ENCODE data around the gene NRG2. TPM values are rescaled to one million over a fixed set of nuclear protein-coding genes. Genes with fewer than 3 reads are reported as not detected.

Gene NRG2
- total and polyA plus RNA-seq, 7 experiments from 2014 or later, result 0.05 to 0.22 (median 0.12) TPM; not detected in 3

DNA sequence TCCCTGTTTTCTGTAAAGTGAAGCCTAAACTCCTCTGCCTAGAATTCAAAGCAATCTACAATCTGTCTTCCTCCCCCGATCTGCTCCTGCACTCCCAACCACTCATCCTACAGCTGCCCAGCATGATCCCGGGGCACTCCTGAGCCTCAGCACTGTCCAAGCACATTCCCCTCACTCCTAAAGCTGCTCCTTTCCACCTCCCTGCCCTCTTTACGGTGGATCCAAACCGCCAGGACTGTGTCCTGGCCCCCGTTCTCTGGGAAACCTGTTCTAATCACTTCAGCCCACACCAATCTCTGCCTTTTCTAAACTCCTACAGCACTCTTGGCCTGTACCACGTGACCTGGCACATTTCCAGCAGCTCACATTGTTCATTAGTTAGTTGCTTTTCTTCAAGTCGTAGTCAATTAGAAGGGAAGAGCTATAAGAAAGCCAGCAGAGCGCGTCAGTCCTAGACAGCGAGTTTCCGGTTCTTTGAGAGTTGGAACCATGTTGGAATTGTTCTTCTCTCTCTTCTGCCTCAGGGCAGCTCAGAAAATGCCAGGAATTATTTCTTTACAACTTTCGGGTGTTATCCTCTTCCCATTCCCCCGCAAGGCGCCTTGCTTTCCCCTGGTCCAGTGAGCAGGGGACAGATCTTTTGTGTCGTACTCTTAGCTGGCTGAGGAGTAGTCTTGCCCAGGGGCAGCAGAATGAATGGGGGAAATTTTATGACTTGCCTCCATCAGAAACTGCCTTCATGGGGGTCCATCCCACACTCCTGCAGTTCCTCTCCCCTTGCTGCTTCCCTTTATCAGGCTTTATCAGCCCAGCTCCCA is 60.7 kb downstream of the NRG2 start:
- POLR2A ChIA-PET, result no interaction called here
- Mint-ChIP-seq H3K27me3 (peaks cover 28 to 51% (median 33%) of the 10 kb centered on the region in 5 donors), H3K27ac (no peak overlapping the region), H3K4me1 (peaks cover 0 to 7% (median 0%) of the 10 kb centered on the region in 7 donors), H3K9me3 (peaks cover 0 to 2% (median 0%) of the 10 kb centered on the region in 11 donors), H3K36me3 (no peaks in the 10 kb centered on the region), H3K4me3 (no peak overlapping the region)
- Histone ChIP-seq H3K4me3 (ENCODE audit: low read length) (no peak overlapping the region), H3K36me3 (ENCODE audit: control insufficient read depth in 2 of 3, insufficient read depth in 3 of 3, low read length in 3 of 3) (no peaks in the 10 kb centered on the region), H3K4me1 (ENCODE audit: control insufficient read depth in 2 of 2, insufficient read depth in 2 of 2, low read length in 2 of 2) (no peaks in the 10 kb centered on the region), H3K9me3 (ENCODE audit: control insufficient read depth in 2 of 3, low read length in 3 of 3) (no peaks in the 10 kb centered on the region), H3K27me3 (ENCODE audit: control insufficient read depth in 2 of 2, insufficient read depth in 2 of 2, low read length in 2 of 2) (no peaks in the 10 kb centered on the region), H3K27ac (ENCODE audit: low read depth, low read length) (no peak overlapping the region)
- ATAC-seq, result no peak
- CTCF ChIA-PET, result interaction anchor here (2.2 kb wide), 1 partner anchor 13 kb away, joined by 12 read pairs; no protein-coding TSS in a partner anchor
- DNase-seq, result no peak
- intact Hi-C loops (cut with micrococcal nuclease), result no loop called here

DNA sequence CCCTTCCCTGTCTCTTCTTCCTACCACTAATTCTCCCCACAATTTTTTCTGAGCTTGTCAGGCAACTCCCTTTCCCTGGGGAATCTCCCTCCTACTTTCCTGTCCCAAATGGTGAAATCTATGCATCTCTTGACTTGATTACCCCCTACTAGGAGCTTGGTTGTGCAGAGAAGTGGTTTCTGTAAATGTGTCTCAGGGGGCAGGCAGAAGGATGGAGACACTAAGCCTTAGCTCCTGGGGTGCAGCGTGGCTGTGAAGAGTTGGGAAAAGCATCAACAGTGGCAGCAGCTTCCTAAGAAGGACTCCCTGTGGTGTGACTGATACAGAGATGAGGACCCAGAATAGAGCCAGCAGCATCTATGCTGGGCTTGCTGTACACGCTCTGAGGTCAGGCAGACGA is 62.3 kb downstream of the NRG2 start:
- DNase-seq (no peak), ATAC-seq (no peak)
- H3K9me3 Mint-ChIP-seq, result peaks cover 0 to 2% (median 0%) of the 10 kb centered on the region in 11 donors
- POLR2A ChIA-PET, result no interaction called here
- no peak overlapping the region for H3K27ac Mint-ChIP-seq
- no peaks in the 10 kb centered on the region for H3K9me3 ChIP-seq (ENCODE audit: control insufficient read depth in 2 of 3, low read length in 3 of 3)
- intact Hi-C loops (cut with micrococcal nuclease), result no loop called here
- no peaks in the 10 kb centered on the region for H3K27me3 ChIP-seq (ENCODE audit: control insufficient read depth in 2 of 2, insufficient read depth in 2 of 2, low read length in 2 of 2)
- no peaks in the 10 kb centered on the region for H3K36me3 ChIP-seq (ENCODE audit: control insufficient read depth in 2 of 3, insufficient read depth in 3 of 3, low read length in 3 of 3)
- no peaks in the 10 kb centered on the region for H3K36me3 Mint-ChIP-seq
- no peak overlapping the region for H3K4me3 Mint-ChIP-seq
- peaks cover 0 to 7% (median 0%) of the 10 kb centered on the region in 7 donors for H3K4me1 Mint-ChIP-seq
- no peaks in the 10 kb centered on the region for H3K4me1 ChIP-seq (ENCODE audit: control insufficient read depth in 2 of 2, insufficient read depth in 2 of 2, low read length in 2 of 2)
- CTCF ChIA-PET, result interaction anchor here (1.0 kb wide), 1 partner anchor 11 kb away, joined by 4 read pairs; no protein-coding TSS in a partner anchor
- H3K27me3 Mint-ChIP-seq, result peaks cover 34 to 59% (median 35%) of the 10 kb centered on the region in 5 donors
- H3K27ac ChIP-seq (ENCODE audit: low read depth, low read length), result no peak overlapping the region
- no peak overlapping the region for H3K4me3 ChIP-seq (ENCODE audit: low read length)

DNA sequence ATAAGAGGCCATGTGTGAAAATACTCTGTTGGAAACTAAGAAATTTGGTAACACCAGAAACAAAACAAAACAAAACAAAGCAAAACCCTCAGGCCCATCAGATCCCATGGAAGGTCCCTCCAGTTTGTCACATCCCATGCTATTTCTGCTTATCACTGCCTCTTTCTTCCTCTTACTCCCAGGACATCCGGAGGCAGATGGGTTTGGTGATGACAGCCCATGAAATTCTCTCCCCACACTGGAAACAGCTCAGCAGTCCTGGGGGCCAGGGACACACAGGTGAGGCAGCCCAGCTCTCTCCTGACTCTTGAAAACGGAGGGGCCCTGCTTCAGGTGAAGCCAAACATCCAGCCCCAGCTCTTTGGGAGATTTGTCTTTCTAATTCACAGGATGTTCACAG is 63.2 kb downstream of the NRG2 start:
- DNase-seq (no peak), ATAC-seq (no peak)
- Mint-ChIP-seq H3K4me1 (peaks cover 0 to 4% (median 0%) of the 10 kb centered on the region in 7 donors), H3K27me3 (peaks cover 31 to 54% (median 37%) of the 10 kb centered on the region in 5 donors), H3K4me3 (no peak overlapping the region), H3K36me3 (no peaks in the 10 kb centered on the region), H3K27ac (no peak overlapping the region), H3K9me3 (peaks cover 0 to 2% (median 0%) of the 10 kb centered on the region in 11 donors)
- H3K9me3 ChIP-seq (ENCODE audit: control insufficient read depth in 2 of 3, low read length in 3 of 3), result no peaks in the 10 kb centered on the region
- ChIA-PET POLR2A (no interaction called here), CTCF (interaction anchor here (1.0 to 1.4 kb wide), 2 partner anchors 11 kb away, joined by 4 to 5 read pairs; no protein-coding TSS in a partner anchor)
- no peaks in the 10 kb centered on the region for H3K4me1 ChIP-seq (ENCODE audit: control insufficient read depth in 2 of 2, insufficient read depth in 2 of 2, low read length in 2 of 2)
- no peaks in the 10 kb centered on the region for H3K27me3 ChIP-seq (ENCODE audit: control insufficient read depth in 2 of 2, insufficient read depth in 2 of 2, low read length in 2 of 2)
- no peak overlapping the region for H3K27ac ChIP-seq (ENCODE audit: low read depth, low read length)
- H3K4me3 ChIP-seq (ENCODE audit: low read length), result no peak overlapping the region
- no peaks in the 10 kb centered on the region for H3K36me3 ChIP-seq (ENCODE audit: control insufficient read depth in 2 of 3, insufficient read depth in 3 of 3, low read length in 3 of 3)
- intact Hi-C loops (cut with micrococcal nuclease), result no loop called here

GRCh38 chr5:139979518-139979917 is 63.6 kb downstream of the NRG2 start:
- Mint-ChIP-seq H3K4me3 (no peak overlapping the region), H3K27me3 (peaks cover 32 to 54% (median 40%) of the 10 kb centered on the region in 5 donors), H3K36me3 (no peaks in the 10 kb centered on the region), H3K27ac (no peak overlapping the region), H3K9me3 (peaks cover 0 to 2% (median 0%) of the 10 kb centered on the region in 11 donors), H3K4me1 (peaks cover 0 to 4% (median 0%) of the 10 kb centered on the region in 7 donors)
- ChIA-PET POLR2A (no interaction called here), CTCF (interaction anchor here (1.0 to 1.4 kb wide), 2 partner anchors 9 to 10 kb away, joined by 3 to 5 read pairs; no protein-coding TSS in a partner anchor)
- Histone ChIP-seq H3K27me3 (ENCODE audit: control insufficient read depth in 2 of 2, insufficient read depth in 2 of 2, low read length in 2 of 2) (no peaks in the 10 kb centered on the region), H3K4me1 (ENCODE audit: control insufficient read depth in 2 of 2, insufficient read depth in 2 of 2, low read length in 2 of 2) (no peaks in the 10 kb centered on the region), H3K9me3 (ENCODE audit: control insufficient read depth in 2 of 3, low read length in 3 of 3) (no peaks in the 10 kb centered on the region), H3K4me3 (ENCODE audit: low read length) (no peak overlapping the region), H3K36me3 (ENCODE audit: control insufficient read depth in 2 of 3, insufficient read depth in 3 of 3, low read length in 3 of 3) (no peaks in the 10 kb centered on the region), H3K27ac (ENCODE audit: low read depth, low read length) (no peak overlapping the region)
- DNase-seq, result no peak
- no peak for ATAC-seq
- intact Hi-C loops (cut with micrococcal nuclease), result no loop called here

DNA sequence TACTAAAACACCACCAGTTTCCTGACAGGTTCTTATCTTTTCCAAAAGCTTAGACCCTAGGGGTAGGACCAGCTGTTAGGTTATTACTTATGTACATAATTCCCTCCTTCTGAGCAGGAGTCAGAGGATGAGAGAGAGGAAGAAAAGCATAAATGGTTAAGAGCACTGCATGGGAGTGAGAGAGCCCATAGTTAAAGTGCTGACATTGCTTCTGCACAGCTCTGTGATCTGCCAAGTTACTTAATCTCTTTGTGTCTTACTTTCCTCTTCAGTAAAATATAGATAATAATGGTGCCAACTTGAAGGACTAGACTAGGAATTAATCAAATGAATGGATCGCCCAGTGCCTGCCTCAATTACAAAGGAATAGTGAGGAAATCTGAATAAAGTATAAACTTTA is 66.4 kb downstream of the NRG2 start:
- DNase-seq, result no peak
- ATAC-seq, result no peak

DNA sequence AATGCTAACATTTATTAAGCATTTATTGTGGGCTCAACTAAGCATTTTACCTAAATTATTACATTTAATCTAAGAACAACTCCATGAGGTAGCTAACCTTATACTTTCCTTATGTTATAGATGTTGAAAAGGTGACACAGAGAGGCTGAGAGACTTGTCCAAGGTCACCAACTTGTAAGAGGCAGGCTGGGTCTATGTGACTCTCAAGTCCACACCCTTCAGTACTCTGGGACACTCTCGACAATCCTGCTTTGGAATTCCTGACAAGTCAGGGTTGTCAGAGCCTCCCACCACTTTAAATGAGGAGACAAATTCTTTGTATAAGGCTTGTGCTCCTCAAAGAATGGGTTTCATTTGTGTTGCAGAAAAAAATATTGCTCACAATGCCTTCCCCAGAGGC is 67.2 kb downstream of the NRG2 start:
- no peak overlapping the region for H3K4me3 ChIP-seq (ENCODE audit: low read length)
- H3K36me3 ChIP-seq (ENCODE audit: control insufficient read depth in 2 of 3, insufficient read depth in 3 of 3, low read length in 3 of 3), result no peaks in the 10 kb centered on the region
- H3K27ac Mint-ChIP-seq, result no peak overlapping the region
- ChIA-PET POLR2A (no interaction called here), CTCF (no interaction called here)
- DNase-seq, result no peak
- H3K27me3 Mint-ChIP-seq, result peaks cover 30 to 49% (median 39%) of the 10 kb centered on the region in 5 donors
- intact Hi-C loops (cut with micrococcal nuclease), result no loop called here
- no peaks in the 10 kb centered on the region for H3K4me1 ChIP-seq (ENCODE audit: control insufficient read depth in 2 of 2, insufficient read depth in 2 of 2, low read length in 2 of 2)
- H3K27me3 ChIP-seq (ENCODE audit: control insufficient read depth in 2 of 2, insufficient read depth in 2 of 2, low read length in 2 of 2), result no peaks in the 10 kb centered on the region
- no peak for ATAC-seq
- no peaks in the 10 kb centered on the region for H3K36me3 Mint-ChIP-seq
- no peak overlapping the region for H3K4me3 Mint-ChIP-seq
- H3K9me3 ChIP-seq (ENCODE audit: control insufficient read depth in 2 of 3, low read length in 3 of 3), result no peaks in the 10 kb centered on the region
- no peaks in the 10 kb centered on the region for H3K4me1 Mint-ChIP-seq
- no peak overlapping the region for H3K27ac ChIP-seq (ENCODE audit: low read depth, low read length)
- H3K9me3 Mint-ChIP-seq, result peaks cover 0 to 2% (median 0%) of the 10 kb centered on the region in 11 donors

More for the DNA sequence above, 66.4 kb downstream of the NRG2 start:
- CTCF ChIA-PET, result no interaction called here
- Histone ChIP-seq H3K27me3 (ENCODE audit: control insufficient read depth in 2 of 2, insufficient read depth in 2 of 2, low read length in 2 of 2) (no peaks in the 10 kb centered on the region), H3K4me3 (ENCODE audit: low read length) (no peak overlapping the region), H3K9me3 (ENCODE audit: control insufficient read depth in 2 of 3, low read length in 3 of 3) (no peaks in the 10 kb centered on the region), H3K4me1 (ENCODE audit: control insufficient read depth in 2 of 2, insufficient read depth in 2 of 2, low read length in 2 of 2) (no peaks in the 10 kb centered on the region), H3K36me3 (ENCODE audit: control insufficient read depth in 2 of 3, insufficient read depth in 3 of 3, low read length in 3 of 3) (no peaks in the 10 kb centered on the region), H3K27ac (ENCODE audit: low read depth, low read length) (no peak overlapping the region)
- intact Hi-C loops (cut with micrococcal nuclease), result no loop called here
- no peak overlapping the region for H3K4me3 Mint-ChIP-seq
- POLR2A ChIA-PET, result no interaction called here
- peaks cover 29 to 49% (median 33%) of the 10 kb centered on the region in 5 donors for H3K27me3 Mint-ChIP-seq
- H3K4me1 Mint-ChIP-seq, result no peaks in the 10 kb centered on the region
- no peaks in the 10 kb centered on the region for H3K36me3 Mint-ChIP-seq
- H3K27ac Mint-ChIP-seq, result no peak overlapping the region
- peaks cover 0 to 2% (median 0%) of the 10 kb centered on the region in 11 donors for H3K9me3 Mint-ChIP-seq
